KMS-11 (cell line): ENCODE measurements around the gene MT1F.

ENCODE experiments used
- H2AFZ ChIP-seq: fragments of 200-600 bp; sonication (generic); 2 replicates; pipeline ENCODE4 v1.6.1; 2016; ENCODE audit warnings: antibody characterized with exemption, mixed run types, low read depth
- H3K27ac ChIP-seq: fragments of 200-600 bp; sonication (generic); 2 replicates; pipeline ENCODE4 v1.6.1; 2016; ENCODE audit warnings: mild to moderate bottlenecking, mixed run types
- H3K27me3 ChIP-seq: fragments of 200-600 bp; sonication (generic); 2 replicates; pipeline ENCODE4 v1.6.1; 2017; ENCODE audit warnings: mild to moderate bottlenecking, low read depth, mixed run types, moderate library complexity; ENCODE audit not compliant: insufficient read depth
- H3K36me3 ChIP-seq: fragments of 200-600 bp; sonication (generic); 2 replicates; pipeline ENCODE4 v1.6.1; 2017; ENCODE audit warnings: mild to moderate bottlenecking, mixed run types; ENCODE audit not compliant: insufficient read depth
- H3K4me1 ChIP-seq: fragments of 200-600 bp; sonication (generic); 2 replicates; pipeline ENCODE4 v1.6.1; 2016; ENCODE audit warnings: mild to moderate bottlenecking, low read depth, mixed run types; ENCODE audit not compliant: poor library complexity, severe bottlenecking
- H3K4me2 ChIP-seq: fragments of 200-600 bp; sonication (generic); 2 replicates; pipeline ENCODE4 v1.7.0; 2016; ENCODE audit warnings: mild to moderate bottlenecking, mixed run types
- H3K4me3 ChIP-seq: fragments of 200-600 bp; sonication (generic); IDR thresholded peaks from 2 replicates; pipeline ENCODE4 v1.6.1; 2017; ENCODE audit warnings: low read depth, low read length, mixed read lengths; ENCODE audit not compliant: insufficient read depth
- H3K79me2 ChIP-seq: fragments of 200-600 bp; sonication (generic); 2 replicates; pipeline ENCODE4 v1.6.1; 2016; ENCODE audit warnings: low read depth, mixed run types; ENCODE audit not compliant: insufficient read depth
- H3K9ac ChIP-seq: fragments of 200-600 bp; sonication (generic); 2 replicates; pipeline ENCODE4 v1.6.1; 2016; ENCODE audit warnings: mild to moderate bottlenecking, mixed run types
- H4K20me1 ChIP-seq: fragments of 200-600 bp; sonication (generic); 2 replicates; pipeline ENCODE4 v1.6.1; 2016; ENCODE audit warnings: mild to moderate bottlenecking, mixed run types; ENCODE audit not compliant: insufficient read depth
- TF ChIP-seq, protein P1 (sequence below): fragments of 200-600 bp; sonication (generic); conservative IDR thresholded peaks from 2 replicates; pipeline ENCODE4 v1.6.1; 2017; ENCODE audit warnings: low read depth, mild to moderate bottlenecking, antibody characterized with exemption, low read length, moderate library complexity, mixed read lengths

The MT1F gene

DNA sequence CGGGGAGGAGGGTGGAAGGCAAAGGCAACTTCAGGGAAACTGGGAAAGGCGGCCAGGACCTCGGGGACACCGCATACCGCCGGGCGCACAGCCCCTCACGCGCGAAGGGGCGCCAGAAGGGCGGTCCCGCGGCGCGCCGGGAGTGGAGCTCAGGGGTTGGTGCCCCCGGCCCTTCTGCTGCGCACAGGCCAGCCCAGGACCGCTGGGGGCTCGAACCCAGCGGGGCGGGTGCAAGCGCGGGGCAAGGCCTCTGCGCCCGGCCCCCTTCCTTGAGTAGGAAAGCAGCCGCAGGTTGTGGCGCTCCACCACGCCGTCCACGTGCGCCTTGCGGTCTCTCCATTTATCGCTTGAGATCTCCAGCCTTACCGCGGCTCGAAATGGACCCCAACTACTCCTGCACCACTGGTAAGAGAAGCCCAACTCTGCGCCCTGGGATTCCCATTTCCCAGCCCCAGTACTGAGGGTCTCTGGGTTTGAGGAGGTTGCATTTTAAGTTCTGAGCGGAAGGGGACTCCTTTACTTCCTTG, 22.3 kb upstream of the MT1F start:
- peaks cover 6% of the 10 kb centered on the region; the same call in 1 of the 2 replicates for H3K27me3 ChIP-seq
- H3K27ac ChIP-seq, result no peak overlapping the region
- no peak overlapping the region for H3K4me3 ChIP-seq
- H2AFZ ChIP-seq, result no peak overlapping the region
- no peaks in the 10 kb centered on the region for H3K36me3 ChIP-seq
- H3K79me2 ChIP-seq, result no peaks in the 10 kb centered on the region
- H4K20me1 ChIP-seq, result no peaks in the 10 kb centered on the region
- TF ChIP-seq, protein P1, sequence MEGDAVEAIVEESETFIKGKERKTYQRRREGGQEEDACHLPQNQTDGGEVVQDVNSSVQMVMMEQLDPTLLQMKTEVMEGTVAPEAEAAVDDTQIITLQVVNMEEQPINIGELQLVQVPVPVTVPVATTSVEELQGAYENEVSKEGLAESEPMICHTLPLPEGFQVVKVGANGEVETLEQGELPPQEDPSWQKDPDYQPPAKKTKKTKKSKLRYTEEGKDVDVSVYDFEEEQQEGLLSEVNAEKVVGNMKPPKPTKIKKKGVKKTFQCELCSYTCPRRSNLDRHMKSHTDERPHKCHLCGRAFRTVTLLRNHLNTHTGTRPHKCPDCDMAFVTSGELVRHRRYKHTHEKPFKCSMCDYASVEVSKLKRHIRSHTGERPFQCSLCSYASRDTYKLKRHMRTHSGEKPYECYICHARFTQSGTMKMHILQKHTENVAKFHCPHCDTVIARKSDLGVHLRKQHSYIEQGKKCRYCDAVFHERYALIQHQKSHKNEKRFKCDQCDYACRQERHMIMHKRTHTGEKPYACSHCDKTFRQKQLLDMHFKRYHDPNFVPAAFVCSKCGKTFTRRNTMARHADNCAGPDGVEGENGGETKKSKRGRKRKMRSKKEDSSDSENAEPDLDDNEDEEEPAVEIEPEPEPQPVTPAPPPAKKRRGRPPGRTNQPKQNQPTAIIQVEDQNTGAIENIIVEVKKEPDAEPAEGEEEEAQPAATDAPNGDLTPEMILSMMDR, result no peak
- no peaks in the 10 kb centered on the region for H3K4me1 ChIP-seq
- no peak overlapping the region for H3K4me2 ChIP-seq
- H3K9ac ChIP-seq, result no peak overlapping the region

DNA sequence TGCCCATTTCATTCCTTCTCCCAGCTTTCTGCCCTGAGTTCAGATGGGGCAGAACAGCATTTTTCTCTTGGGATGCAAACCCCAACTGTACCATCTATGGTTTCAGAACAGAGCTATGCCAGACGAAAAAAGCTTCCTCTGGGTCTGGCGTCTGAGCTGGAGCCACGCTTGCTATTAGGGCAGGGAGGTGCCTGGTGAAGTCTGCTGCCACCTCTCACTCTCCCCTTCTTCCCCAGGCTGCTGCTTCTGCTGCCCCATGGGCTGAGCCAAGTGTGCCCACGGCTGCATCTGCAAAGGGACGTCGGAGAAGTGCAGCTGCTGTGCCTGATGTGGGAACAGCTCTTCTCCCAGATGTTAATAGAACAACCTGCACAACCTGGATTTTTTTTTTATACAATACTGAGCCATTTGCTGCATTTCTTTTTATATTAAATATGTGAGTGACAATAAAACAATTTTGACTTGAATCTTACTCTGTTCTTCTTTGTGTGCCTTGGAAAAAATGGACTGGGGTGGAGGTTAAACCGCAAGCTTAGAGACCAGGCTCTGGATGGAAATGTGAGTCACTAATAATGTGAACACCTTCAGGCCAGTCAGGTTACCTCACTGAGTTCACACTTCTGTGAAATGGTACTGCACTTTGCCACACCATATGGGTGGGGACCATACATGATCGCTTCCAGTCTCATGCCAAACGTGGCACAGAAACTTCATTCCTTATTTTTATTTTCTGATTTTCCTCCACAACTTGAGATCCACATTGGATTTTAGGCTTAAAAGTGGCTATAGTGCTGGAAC, 20.9 kb upstream of the MT1F start:
- Histone ChIP-seq H4K20me1 (no peaks in the 10 kb centered on the region), H3K9ac (no peak overlapping the region), H3K79me2 (no peaks in the 10 kb centered on the region), H3K27ac (no peak overlapping the region), H3K27me3 (peaks cover 6% of the 10 kb centered on the region; the same call in 1 of the 2 replicates), H3K4me1 (no peaks in the 10 kb centered on the region), H2AFZ (no peak overlapping the region), H3K4me2 (no peak overlapping the region), H3K36me3 (no peaks in the 10 kb centered on the region), H3K4me3 (no peak overlapping the region)
- TF ChIP-seq, protein P1, result no peak

DNA sequence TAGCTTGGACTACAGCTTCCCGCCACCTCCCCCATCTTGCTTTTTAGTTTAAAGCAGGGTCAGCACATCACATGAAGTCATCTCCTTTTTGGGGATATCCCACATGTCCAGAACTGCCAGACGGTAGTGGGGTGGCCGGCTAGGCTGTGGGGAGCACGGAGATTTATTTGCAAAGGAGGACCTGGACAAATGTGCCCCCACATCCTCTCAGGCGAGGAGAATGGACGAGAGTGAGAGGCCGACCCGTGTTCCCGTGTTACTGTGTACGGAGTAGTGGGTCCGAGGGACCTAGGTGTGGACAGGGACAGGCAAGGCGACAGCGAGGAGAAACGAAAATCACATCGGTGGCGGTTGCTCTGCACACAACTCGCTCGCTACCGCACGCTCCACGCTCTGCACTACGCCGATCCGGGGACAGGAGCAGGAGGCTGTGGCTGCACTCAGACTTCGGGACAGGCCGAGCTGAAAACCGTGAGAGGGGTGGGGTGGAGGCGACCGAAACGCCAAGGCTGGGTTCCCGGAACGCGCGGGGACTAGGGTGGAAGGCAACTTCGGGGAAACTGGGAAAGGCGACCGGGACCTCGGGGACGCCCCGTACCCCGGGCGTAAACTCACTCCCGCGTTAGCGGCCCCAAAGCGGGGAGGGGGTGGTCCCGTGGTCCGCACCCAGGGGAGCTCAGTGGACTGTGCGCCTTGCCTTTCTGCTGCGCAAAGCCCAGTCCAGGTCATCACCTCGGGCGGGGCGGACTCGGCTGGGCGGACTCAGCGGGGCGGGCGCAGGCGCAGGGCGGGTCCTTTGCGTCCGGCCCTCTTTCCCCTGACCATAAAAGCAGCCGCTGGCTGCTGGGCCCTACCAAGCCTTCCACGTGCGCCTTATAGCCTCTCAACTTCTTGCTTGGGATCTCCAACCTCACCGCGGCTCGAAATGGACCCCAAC, 19.7 kb upstream of the MT1F start, which contains the start of gene MT1A:
Gene MT1A (plus strand): TSS at position 853 of the 937 bp plus-strand sequence. CDS start 73 bp downstream, at position 926.
- Histone ChIP-seq H2AFZ (no peak within 1 kb of the TSS), H3K36me3 (no peaks in the 10 kb centered on the region), H3K4me3 (no peak within 1 kb of the TSS), H3K27ac (no peak within 1 kb of the TSS), H3K4me1 (no peaks in the 10 kb centered on the region), H3K27me3 (peaks cover 6% of the 10 kb centered on the region; the same call in 1 of the 2 replicates), H3K79me2 (no peaks in the 10 kb centered on the region), H3K9ac (no peak within 1 kb of the TSS), H4K20me1 (no peaks in the 10 kb centered on the region), H3K4me2 (no peak within 1 kb of the TSS)
- TF ChIP-seq, protein P1, result no peak

DNA sequence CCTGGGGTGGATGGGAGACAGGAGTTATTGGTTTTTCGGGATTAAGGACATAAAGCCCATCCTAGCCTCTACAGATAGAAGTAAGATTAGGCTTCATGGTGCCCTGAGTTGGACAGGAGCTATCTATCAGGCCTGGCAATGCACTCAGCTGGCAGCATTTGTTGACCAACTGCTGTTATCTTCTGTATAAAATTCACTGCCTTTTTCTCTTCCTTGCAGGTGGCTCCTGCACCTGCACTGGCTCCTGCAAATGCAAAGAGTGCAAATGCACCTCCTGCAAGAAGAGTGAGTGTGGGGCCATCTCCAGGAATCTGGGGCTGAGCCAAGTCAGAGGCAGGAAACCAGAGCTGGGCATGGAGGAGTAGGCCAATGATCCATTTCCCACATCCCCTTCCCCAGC, 18.7 kb upstream of the MT1F start:
- Histone ChIP-seq H4K20me1 (no peaks in the 10 kb centered on the region), H3K27ac (no peak overlapping the region), H3K27me3 (peaks cover 6% of the 10 kb centered on the region; the same call in 1 of the 2 replicates), H3K4me2 (no peak overlapping the region), H3K36me3 (no peaks in the 10 kb centered on the region), H3K4me3 (no peak overlapping the region), H3K4me1 (peaks cover 6% of the 10 kb centered on the region), H2AFZ (no peak overlapping the region), H3K79me2 (no peaks in the 10 kb centered on the region), H3K9ac (no peak overlapping the region)
- TF ChIP-seq, protein P1, result no peak
